GM21825 (cell line): ENCODE results near the gene CD63.
A peak's percentile ranks its signal among the peaks of the same experiment; 100 is the strongest.

ENCODE experiments used
- ATAC-seq: cut with Tn5 transposase; IDR thresholded peaks from one replicate; pipeline ENCODE4 v1.9.1; 2021; ENCODE audit warnings: mild to moderate bottlenecking, moderate library complexity; ENCODE audit not compliant: unreplicated experiment

CD63 gene

GRCh38 chr12:55741931-55742680 lies 13.3 kb upstream of the CD63 start:
- ATAC-seq, result no peak

GRCh38 chr12:55739025-55739378 lies 10.2 kb upstream of the CD63 start:
- ATAC-seq, result no peak

- peak; percentile 81 for ATAC-seq
Observed at GRCh38 chr12:55738123-55739024, 9.6 kb upstream of the CD63 start.

GRCh38 chr12:55737581-55738122 lies 8.8 kb upstream of the CD63 start:
- no peak for ATAC-seq

DNA sequence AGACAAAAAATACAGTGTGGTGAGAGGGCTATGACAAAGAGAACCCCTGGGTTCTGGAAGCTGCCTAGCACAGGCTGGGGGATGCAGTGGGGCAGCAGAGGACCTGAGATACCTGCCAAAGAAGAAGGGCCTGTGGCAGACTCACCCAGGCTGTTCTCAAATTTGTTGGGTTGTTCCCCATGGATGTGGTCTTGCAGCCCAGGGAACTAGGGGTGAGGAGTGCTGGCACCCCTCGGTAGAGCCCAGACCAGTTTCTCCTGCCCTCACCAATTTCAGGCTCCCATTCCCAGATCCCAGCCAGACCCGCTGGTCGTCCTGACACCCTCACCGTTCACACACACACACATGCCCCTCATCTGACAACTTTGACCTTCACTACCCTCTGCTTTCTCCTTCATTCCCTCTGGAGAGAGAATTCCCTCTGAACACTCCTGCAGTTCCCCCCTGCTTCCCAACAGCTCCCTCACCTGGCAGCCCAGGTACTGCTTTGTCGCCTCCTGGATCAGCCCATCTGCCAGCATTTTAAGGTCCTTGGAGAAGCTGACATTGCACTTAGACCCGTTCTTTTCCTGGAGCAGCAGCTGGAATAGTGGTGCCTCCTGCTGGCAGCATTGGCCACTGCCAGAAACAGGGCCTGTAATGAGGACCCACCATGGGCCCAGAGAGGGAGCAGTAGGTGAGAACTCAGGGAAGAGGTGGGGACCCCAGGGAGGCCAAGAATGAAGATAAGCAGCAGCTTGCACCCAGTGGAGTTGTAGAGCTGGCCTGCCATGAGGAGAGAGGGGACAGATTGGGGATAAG lies 8.2 kb upstream of the CD63 start:
- no peak for ATAC-seq

- no peak for ATAC-seq
Observed at GRCh38 chr12:55736076-55736475, 7.3 kb upstream of the CD63 start.

DNA sequence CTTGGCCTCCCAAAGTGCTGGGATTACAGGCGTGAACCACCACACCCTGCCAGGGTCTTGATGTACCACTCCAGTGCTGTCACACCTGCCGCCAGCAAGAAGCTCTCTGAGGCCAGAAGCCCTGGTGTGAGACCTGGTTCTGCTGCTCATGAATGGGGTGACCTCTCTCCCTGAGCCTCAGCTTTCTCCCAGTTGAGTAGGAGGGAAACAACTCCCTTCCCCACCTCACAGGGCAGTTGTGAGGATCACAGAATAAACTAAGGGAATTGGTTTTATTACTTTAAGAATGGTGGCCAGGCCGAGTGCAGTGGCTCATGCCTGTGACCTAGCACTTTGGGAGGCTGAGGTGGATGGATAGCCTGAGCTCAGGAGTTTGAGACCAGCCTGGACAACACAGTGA lies 5.8 kb upstream of the CD63 start:
- no peak for ATAC-seq

GRCh38 chr12:55733858-55734257 lies 5.0 kb upstream of the CD63 start:
- ATAC-seq, result no peak

DNA sequence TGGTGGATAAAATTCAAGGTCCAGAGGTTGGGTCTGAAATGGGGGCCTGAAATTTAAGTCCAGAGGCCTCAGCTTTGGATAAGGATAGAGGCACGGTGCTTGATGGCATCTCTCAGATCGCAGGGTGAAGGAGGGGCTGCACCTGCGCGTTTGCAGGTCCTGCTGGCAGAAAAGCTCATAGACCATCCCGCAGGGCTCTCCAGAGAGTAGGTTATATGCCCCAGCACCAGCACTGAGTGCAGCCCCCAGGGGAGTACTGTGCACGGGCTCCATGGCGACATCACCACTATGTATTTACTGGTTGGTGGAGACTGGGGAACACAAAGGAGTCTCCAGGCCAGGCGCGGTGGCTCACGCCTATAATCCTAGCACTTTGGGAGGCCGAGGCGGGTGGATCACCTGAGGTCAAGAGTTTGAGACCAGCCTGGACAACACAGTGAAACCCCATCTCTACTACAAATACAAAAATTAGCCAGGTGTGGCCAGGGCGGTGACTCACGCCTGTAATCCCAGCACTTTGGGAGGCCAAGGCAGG lies 4.3 kb upstream of the CD63 start:
- ATAC-seq, result no peak

DNA sequence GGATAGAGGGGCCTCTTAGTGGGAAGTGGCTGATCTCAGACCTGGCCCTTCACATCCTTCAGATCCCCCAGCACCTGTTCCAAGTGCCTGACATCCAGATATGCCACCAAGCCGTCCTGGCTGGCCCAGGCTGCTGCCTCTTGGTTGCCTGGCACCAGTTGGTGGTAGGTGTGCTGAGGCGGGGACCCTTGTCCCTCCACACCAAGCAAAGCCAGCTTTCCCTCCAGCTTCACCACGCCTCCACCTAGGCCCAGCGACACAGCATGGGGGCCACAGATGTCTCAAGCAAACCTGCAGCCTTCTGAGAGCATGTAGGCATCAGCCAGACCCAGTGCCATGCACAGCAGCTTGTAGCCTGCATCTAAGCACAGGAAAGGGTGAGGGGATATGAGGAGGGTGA lies 3.5 kb upstream of the CD63 start:
- no peak for ATAC-seq

DNA sequence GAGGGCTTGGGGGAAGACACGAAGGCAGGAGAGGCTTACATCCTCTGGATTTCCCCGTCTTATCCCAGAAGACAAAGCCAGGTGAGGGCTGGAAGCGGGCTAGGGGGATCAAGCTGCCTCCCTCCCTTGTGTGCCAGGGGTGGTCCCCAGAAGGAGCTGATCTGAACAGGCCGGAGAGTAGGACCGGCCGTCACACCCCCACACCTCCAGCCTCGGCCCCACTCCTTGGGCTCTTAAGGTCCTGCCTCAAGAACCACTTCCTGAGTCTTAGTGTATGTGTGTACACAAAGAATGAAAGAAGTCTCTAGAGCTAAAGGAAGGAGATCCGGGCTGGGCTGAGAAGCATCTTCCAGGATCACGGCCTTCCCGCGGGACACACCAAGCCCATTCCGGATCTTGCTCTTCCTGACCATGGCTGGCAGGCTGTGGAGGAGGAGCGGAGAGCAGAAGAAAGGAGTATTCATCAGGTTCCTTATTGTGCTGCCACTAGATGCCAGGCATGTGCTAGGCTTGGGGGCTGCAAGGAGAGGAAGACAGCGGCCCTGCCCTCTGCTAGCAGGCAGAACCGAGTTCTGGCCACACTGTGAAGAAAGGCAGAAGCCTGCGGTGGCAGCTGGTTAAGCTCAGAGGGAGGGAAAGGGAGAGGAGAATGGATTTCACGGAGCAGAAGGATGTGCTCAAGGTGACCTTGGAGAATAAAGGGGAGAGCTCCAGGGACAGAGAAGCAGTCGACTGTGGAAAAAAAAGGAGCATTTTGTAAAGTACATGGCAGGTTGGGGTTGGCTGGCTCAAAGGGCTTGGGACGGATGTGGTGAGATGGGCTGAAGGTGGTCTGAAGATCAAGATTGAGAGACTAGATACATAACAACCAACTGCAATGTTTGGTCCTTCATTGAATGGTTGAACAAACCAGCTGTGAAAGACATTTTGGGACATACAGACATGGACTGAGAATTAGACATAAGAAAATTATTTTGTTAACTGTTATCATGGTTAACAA lies 1.3 kb upstream of the CD63 start:
- peak; percentile 42 for ATAC-seq

DNA sequence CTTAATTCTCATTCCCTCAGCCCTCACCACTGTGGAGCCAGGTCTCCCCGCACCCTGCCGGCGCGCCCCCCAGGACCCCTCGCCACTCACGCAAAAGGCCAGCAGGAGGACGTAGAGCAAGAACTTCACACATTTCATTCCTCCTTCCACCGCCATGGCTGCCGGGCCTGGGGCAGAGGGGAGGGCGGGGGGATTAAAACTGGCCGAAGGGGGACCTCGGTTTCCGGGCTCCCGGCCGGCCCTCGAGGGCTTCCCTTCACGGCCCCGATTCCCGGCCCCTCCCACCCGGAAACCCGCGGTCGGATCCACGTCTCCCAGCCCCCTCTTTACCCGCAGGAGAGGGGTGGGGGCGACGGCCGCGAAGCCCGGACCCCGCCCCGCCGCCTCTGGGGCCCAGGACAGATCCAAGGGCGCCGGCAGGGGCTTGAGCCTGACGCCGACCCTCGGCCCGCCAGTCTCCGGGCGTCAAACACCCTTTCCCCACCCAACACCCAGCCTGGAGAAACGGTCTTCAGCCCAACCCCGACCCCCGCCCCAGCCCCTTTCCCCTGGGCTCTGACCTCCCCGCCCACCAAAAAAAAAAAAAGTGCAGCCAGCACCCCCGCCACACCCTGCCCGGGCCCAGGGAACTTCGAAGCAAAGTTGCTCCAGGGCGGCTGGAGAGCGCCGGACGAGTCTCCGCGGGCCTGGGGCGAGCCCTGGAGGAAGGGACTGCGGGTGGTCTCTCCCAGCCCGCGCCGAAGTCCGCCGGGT lies 447 bp downstream of the CD63 start:
- ATAC-seq, result no peak

GRCh38 chr12:55727643-55728185 lies 1.1 kb downstream of the CD63 start:
- ATAC-seq, result no peak

DNA sequence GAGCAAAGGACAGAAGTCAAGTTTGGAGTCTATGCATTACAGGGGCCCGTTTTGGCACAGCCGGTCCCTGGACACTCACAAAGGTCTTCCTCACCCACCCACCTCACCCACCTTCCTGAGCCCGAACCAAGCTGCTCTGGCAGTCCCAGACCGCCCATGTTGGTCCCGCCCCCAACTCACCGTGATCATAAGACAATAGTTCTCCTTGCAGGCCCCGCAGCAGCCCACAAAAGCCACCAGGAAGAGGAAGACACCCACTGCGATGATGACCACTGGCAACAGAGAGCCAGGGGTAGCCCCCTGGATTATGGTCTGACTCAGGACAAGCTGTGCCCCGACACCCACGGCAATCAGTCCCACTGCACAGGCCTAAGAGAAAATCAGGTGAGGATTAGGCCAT lies 1.8 kb downstream of the CD63 start:
- ATAC-seq, result no peak

- ATAC-seq, result no peak
Observed at GRCh38 chr12:55725556-55725955, 3.3 kb downstream of the CD63 start.

- ATAC-seq, result no peak
Observed at GRCh38 chr12:55724940-55725309, 3.9 kb downstream of the CD63 start.

- no peak for ATAC-seq
Observed at GRCh38 chr12:55724226-55724939, 4.4 kb downstream of the CD63 start.
